BLaER1 treated with 17β-estradiol and CSF1 and Interleukin-3, amounts not matched to agents 10 nM and 100 nM (cell line): ENCODE data around the gene SLC37A1.

Source experiments
- H3K27ac ChIP-seq, 11 experiments: shearing (Covaris generic); formaldehyde crosslinking; 2 replicates each; pipeline ENCODE4 v1.8.1; 2022
- H3K27me3 ChIP-seq, 11 experiments: shearing (Covaris generic); formaldehyde crosslinking; 2 replicates each; pipeline ENCODE4 v1.8.1; 2022
- H3K36me3 ChIP-seq, 11 experiments: shearing (Covaris generic); formaldehyde crosslinking; 2 replicates each; pipeline ENCODE4 v1.8.1; 2022
- H3K4me1 ChIP-seq, 10 experiments: shearing (Covaris generic); formaldehyde crosslinking; 2 replicates each; pipeline ENCODE4 v1.8.1; 2022
- H3K4me2 ChIP-seq, 11 experiments: shearing (Covaris generic); formaldehyde crosslinking; 2 replicates each; pipeline ENCODE4 v1.8.1; 2022
- H3K4me3 ChIP-seq, 10 experiments: shearing (Covaris generic); formaldehyde crosslinking; 2 replicates each; pipeline ENCODE4 v1.8.1; 2022
- H3K9ac ChIP-seq, 11 experiments: shearing (Covaris generic); formaldehyde crosslinking; 2 replicates each; pipeline ENCODE4 v1.8.1; 2022
- H3K9me3 ChIP-seq, 11 experiments: shearing (Covaris generic); formaldehyde crosslinking; replicated peaks in 1 of 11; 2 replicates each; pipeline ENCODE4 v1.8.1; 2022
- H4K20me1 ChIP-seq, 11 experiments: shearing (Covaris generic); formaldehyde crosslinking; 2 replicates each; pipeline ENCODE4 v1.8.1; 2022
- Cebpa-rat ChIP-seq, 11 experiments: shearing (Covaris generic); IDR thresholded peaks; 2 replicates each; pipeline ENCODE4 v1.8.1; 2022

SLC37A1 gene

GRCh38 chr21:42537106-42537742, 23.6 kb downstream of the SLC37A1 start:
- Histone ChIP-seq H3K27me3 (peaks cover 0 to 6% (median 0%) of the 10 kb centered on the region in 11 experiments; a peak in 1 of 22 replicates), H3K27ac (no peak overlapping the region), H3K4me1 (peaks cover 38 to 68% (median 53%) of the 10 kb centered on the region in 10 experiments), H3K36me3 (peaks cover 0 to 32% (median 7%) of the 10 kb centered on the region in 11 experiments; a peak in 8 of 22 replicates), H4K20me1 (peaks cover 0 to 43% (median 0%) of the 10 kb centered on the region in 11 experiments; a peak in 6 of 22 replicates), H3K9me3 (no peaks in the 10 kb centered on the region), H3K9ac (peak overlapping the region in 2 of 11 experiments; percentile 8 to 30; a peak in 2 of 22 replicates), H3K4me2 (peak overlapping the region in 8 of 11 experiments; percentile 75 to 98 (median 79); a peak in 16 of 22 replicates), H3K4me3 (no peak overlapping the region)
- TF ChIP-seq Cebpa-rat (IDR thresholded peaks at IDR 0.05): no peak

DNA sequence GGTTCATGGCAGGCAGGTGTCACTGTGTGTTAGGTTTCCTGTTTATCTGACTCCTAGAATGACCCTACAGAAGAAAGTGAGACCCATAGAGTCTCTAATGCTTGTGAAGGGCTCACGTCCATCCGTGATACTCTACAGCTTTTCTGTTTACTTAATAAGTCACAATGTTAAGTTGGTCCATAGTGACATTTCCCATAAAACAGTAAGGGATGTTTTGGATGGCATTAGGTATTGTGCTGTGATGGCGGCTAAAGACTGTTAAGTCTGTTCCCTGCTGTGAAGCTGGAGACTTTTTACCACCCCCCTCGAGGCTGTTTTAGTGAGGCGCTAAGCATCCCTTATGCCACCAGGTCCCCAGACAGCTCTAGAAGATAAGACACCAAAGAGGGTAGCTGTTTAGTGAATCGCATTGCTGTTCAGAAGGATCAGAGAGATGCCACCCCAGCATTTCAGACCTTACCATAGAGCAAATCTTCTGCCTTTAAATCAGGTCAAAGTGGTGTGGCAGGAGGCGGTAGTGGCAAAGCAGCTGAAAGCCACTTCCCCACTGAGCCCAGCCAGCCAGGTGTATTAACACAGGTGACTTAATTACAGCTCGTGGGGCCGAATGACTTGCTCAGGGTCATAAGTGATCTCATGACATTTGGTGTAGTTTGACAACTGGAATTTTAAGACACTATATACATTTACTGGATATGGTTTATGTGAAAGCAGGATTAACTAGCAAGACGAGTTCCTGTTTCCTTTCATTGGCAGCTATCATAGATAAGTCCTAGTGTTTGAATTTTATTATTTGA, 25.0 kb downstream of the SLC37A1 start:
- Histone ChIP-seq H3K4me1 (peaks cover 24 to 66% (median 44%) of the 10 kb centered on the region in 10 experiments), H3K27me3 (peaks cover 0 to 6% (median 0%) of the 10 kb centered on the region in 11 experiments; a peak in 1 of 22 replicates), H3K36me3 (peaks cover 0 to 45% (median 18%) of the 10 kb centered on the region in 11 experiments; a peak in 11 of 22 replicates), H3K9ac (no peak overlapping the region; a peak in 1 of 22 replicates), H3K27ac (no peak overlapping the region), H3K4me3 (no peak overlapping the region), H3K9me3 (no peaks in the 10 kb centered on the region), H4K20me1 (peaks cover 0 to 33% (median 0%) of the 10 kb centered on the region in 11 experiments; a peak in 6 of 22 replicates), H3K4me2 (no peak overlapping the region)
- no peak for TF ChIP-seq Cebpa-rat (IDR thresholded peaks at IDR 0.05)

DNA sequence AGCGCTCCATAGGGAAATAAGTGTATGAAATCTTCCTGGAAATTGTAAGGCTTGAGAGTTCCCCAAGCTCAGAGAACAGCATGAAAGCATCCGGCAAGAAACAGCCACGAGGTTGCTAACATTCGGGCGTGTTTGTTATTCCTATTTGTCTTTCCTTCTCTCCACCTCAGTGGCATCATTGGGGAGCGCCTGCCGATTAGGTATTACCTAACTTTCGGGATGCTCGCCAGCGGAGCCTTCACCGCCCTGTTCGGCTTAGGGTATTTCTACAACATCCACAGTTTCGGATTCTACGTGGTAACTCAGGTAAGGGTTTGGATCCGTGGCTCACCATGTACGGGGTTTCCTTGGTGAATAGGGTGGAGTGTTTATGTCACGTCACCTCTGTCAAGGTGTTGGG, 25.7 kb downstream of the SLC37A1 start:
- TF ChIP-seq Cebpa-rat (IDR thresholded peaks at IDR 0.05): no peak
- no peak overlapping the region; a peak in 1 of 22 replicates for H3K9ac ChIP-seq
- no peak overlapping the region for H3K4me2 ChIP-seq
- H3K27me3 ChIP-seq: peaks cover 0 to 6% (median 0%) of the 10 kb centered on the region in 11 experiments; a peak in 1 of 22 replicates
- no peaks in the 10 kb centered on the region for H3K9me3 ChIP-seq
- H4K20me1 ChIP-seq: peaks cover 0 to 29% (median 4%) of the 10 kb centered on the region in 11 experiments; a peak in 8 of 22 replicates
- peaks cover 0 to 49% (median 18%) of the 10 kb centered on the region in 11 experiments; a peak in 11 of 22 replicates for H3K36me3 ChIP-seq
- H3K27ac ChIP-seq: no peak overlapping the region
- peaks cover 20 to 66% (median 44%) of the 10 kb centered on the region in 10 experiments for H3K4me1 ChIP-seq
- H3K4me3 ChIP-seq: no peak overlapping the region

DNA sequence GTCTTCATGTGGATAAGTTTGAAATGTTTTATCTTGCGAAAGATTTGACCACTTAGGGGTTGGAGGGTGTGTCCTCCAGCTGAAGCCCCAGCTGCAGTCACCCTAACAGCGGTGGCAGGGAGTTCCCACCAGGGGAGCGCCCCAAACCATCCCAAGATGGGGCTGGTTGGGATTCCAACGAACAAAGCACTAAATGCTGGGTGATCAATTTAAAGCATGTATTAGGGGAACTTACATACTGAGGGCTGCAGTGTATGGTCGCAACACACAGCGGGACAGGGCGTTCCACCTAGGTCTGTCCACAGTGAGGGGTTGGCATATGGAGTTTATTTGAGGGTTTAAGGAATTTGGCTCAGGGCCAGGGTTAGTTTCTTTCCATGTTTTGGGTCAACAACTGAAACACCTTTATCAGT, 26.3 kb downstream of the SLC37A1 start:
- Histone ChIP-seq H3K4me2 (no peak overlapping the region), H4K20me1 (peaks cover 0 to 29% (median 6%) of the 10 kb centered on the region in 11 experiments; a peak in 9 of 22 replicates), H3K36me3 (peaks cover 0 to 49% (median 18%) of the 10 kb centered on the region in 11 experiments; a peak in 11 of 22 replicates), H3K4me1 (peaks cover 18 to 66% (median 44%) of the 10 kb centered on the region in 10 experiments), H3K4me3 (no peak overlapping the region), H3K27ac (no peak overlapping the region), H3K27me3 (peaks cover 0 to 6% (median 0%) of the 10 kb centered on the region in 11 experiments; a peak in 1 of 22 replicates), H3K9ac (no peak overlapping the region), H3K9me3 (no peaks in the 10 kb centered on the region)
- no peak for TF ChIP-seq Cebpa-rat (IDR thresholded peaks at IDR 0.05)

GRCh38 chr21:42540396-42540795, 26.7 kb downstream of the SLC37A1 start:
- H3K36me3 ChIP-seq: peaks cover 0 to 51% (median 18%) of the 10 kb centered on the region in 11 experiments; a peak in 12 of 22 replicates
- H3K4me3 ChIP-seq: no peak overlapping the region
- no peak overlapping the region for H3K27ac ChIP-seq
- TF ChIP-seq Cebpa-rat (IDR thresholded peaks at IDR 0.05): no peak
- H3K4me1 ChIP-seq: peaks cover 13 to 66% (median 44%) of the 10 kb centered on the region in 10 experiments
- H3K27me3 ChIP-seq: peaks cover 0 to 4% (median 0%) of the 10 kb centered on the region in 11 experiments; a peak in 1 of 22 replicates
- H3K4me2 ChIP-seq: no peak overlapping the region
- peaks cover 0 to 26% (median 6%) of the 10 kb centered on the region in 11 experiments; a peak in 11 of 22 replicates for H4K20me1 ChIP-seq
- no peaks in the 10 kb centered on the region for H3K9me3 ChIP-seq
- no peak overlapping the region for H3K9ac ChIP-seq

DNA sequence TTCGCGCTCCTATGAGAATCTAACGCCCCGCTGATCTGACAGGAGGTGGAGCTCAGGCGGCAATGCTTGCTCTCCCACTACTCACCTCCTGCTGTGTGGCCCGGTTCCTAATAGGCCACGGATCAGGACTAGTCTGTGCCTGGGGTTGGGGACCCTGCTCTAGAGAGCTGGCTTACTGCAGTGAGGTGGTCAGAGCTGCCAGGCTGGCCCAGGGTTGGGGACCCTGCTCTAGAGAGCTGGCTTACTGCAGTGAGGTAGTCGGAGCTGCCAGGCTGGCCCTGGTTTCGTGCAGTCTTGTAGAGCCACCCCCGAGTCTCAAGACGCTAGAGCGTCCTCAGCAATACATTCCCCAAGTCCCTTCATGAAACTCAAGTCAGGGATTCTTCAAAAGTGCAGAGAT, 27.5 kb downstream of the SLC37A1 start:
- Histone ChIP-seq H3K9me3 (no peaks in the 10 kb centered on the region), H3K4me2 (no peak overlapping the region), H3K4me1 (peaks cover 7 to 63% (median 41%) of the 10 kb centered on the region in 10 experiments; a peak in 19 of 20 replicates), H3K27ac (no peak overlapping the region), H3K36me3 (peaks cover 0 to 59% (median 24%) of the 10 kb centered on the region in 11 experiments; a peak in 15 of 22 replicates), H4K20me1 (peaks cover 0 to 27% (median 12%) of the 10 kb centered on the region in 11 experiments; a peak in 12 of 22 replicates), H3K27me3 (no peaks in the 10 kb centered on the region), H3K9ac (no peak overlapping the region), H3K4me3 (no peak overlapping the region)
- no peak for TF ChIP-seq Cebpa-rat (IDR thresholded peaks at IDR 0.05)

- no peaks in the 10 kb centered on the region for H3K9me3 ChIP-seq
- peaks cover 0 to 62% (median 29%) of the 10 kb centered on the region in 11 experiments; a peak in 15 of 22 replicates for H3K36me3 ChIP-seq
- peaks cover 0 to 27% (median 12%) of the 10 kb centered on the region in 11 experiments; a peak in 12 of 22 replicates for H4K20me1 ChIP-seq
- H3K27ac ChIP-seq: no peak overlapping the region
- H3K27me3 ChIP-seq: no peaks in the 10 kb centered on the region
- TF ChIP-seq Cebpa-rat (IDR thresholded peaks at IDR 0.05): no peak
- peaks cover 7 to 59% (median 37%) of the 10 kb centered on the region in 10 experiments; a peak in 19 of 20 replicates for H3K4me1 ChIP-seq
- no peak overlapping the region for H3K9ac ChIP-seq
- no peak overlapping the region for H3K4me2 ChIP-seq
- H3K4me3 ChIP-seq: no peak overlapping the region
Observed at GRCh38 chr21:42541618-42542017, 28.0 kb downstream of the SLC37A1 start.

DNA sequence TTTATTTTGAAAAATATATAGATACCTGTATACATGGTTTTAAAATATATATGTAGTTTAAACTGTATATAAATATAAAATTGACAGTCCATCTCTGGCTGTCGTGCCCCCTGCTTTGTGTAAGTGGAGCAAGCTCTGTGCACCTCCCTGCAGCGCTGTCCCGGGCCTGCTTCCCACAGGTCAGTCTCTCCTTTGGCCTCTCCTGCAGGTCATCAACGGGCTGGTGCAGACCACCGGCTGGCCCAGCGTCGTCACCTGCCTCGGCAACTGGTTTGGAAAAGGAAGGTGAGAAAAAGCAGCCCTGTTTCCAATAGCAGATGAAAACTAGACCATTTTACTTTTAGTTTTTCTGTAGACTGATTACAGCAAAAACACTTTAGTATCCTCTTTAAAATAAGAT, 28.5 kb downstream of the SLC37A1 start:
- TF ChIP-seq Cebpa-rat (IDR thresholded peaks at IDR 0.05): no peak
- H3K9ac ChIP-seq: no peak overlapping the region
- H3K36me3 ChIP-seq: peaks cover 0 to 68% (median 34%) of the 10 kb centered on the region in 11 experiments; a peak in 18 of 22 replicates
- no peaks in the 10 kb centered on the region for H3K27me3 ChIP-seq
- H3K4me2 ChIP-seq: peak overlapping the region in 4 of 11 experiments; percentile 1 to 31 (median 24); a peak in 6 of 22 replicates
- H3K4me1 ChIP-seq: peaks cover 7 to 53% (median 31%) of the 10 kb centered on the region in 10 experiments; a peak in 19 of 20 replicates
- H4K20me1 ChIP-seq: peaks cover 0 to 22% (median 12%) of the 10 kb centered on the region in 11 experiments; a peak in 12 of 22 replicates
- no peaks in the 10 kb centered on the region for H3K9me3 ChIP-seq
- no peak overlapping the region for H3K4me3 ChIP-seq
- H3K27ac ChIP-seq: no peak overlapping the region
